ENCODE measurements around the gene MAD1L1.
"Not testable (repeated sequence)": the region's sequence is repeated elsewhere in the genome, so short reads cannot be mapped to it uniquely, and the experiment has no call there.

The MAD1L1 gene

GRCh38 chr7:1849351-1850041 lies 383.2 kb downstream of the MAD1L1 start:
- DNase-seq (ENCODE audit: low read depth): no peak

- no peak for DNase-seq (ENCODE audit: low read depth)
Measured at GRCh38 chr7:1848911-1849311, 383.8 kb downstream of the MAD1L1 start.

GRCh38 chr7:1848013-1848640 lies 384.6 kb downstream of the MAD1L1 start:
- no peak for DNase-seq (ENCODE audit: low read depth)

- DNase-seq (ENCODE audit: low read depth): no peak
Measured at GRCh38 chr7:1847260-1848001, 385.3 kb downstream of the MAD1L1 start.

DNA sequence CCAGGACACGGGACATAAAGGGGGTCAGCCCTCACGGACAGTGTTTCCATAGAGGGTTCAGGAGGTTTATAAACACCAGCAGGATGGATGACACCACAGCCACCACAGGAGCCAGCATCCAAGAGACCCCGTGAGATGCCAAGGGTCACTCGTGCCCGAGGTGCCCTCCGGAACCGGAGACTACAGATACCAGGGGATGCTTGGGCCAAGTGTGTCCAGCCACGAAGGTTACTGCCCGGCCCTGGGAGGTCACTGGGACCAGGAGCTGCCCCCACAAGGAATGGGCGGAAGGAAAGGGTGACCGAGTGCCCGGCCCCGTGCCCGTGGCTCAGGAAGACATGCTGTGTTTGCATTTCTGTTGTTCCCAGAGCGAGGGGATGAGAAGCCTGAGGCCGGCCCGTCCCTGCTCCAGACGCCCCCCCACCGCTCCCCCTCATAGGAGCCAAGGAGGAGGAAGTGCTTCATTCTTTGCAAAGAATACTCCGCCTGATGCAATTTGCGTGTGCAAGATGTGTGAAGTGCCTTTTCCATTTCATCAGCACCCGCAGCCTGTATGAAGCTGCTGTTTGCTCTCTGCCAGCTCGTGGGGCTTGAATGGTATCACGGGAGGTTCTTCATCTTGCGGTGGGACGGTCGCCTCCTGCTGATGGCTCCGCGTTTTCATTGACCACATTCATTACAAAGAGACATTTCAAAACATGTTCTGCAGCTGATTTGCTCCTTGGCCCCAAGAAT lies 386.2 kb downstream of the MAD1L1 start:
- DNase-seq (ENCODE audit: low read depth): no peak

DNA sequence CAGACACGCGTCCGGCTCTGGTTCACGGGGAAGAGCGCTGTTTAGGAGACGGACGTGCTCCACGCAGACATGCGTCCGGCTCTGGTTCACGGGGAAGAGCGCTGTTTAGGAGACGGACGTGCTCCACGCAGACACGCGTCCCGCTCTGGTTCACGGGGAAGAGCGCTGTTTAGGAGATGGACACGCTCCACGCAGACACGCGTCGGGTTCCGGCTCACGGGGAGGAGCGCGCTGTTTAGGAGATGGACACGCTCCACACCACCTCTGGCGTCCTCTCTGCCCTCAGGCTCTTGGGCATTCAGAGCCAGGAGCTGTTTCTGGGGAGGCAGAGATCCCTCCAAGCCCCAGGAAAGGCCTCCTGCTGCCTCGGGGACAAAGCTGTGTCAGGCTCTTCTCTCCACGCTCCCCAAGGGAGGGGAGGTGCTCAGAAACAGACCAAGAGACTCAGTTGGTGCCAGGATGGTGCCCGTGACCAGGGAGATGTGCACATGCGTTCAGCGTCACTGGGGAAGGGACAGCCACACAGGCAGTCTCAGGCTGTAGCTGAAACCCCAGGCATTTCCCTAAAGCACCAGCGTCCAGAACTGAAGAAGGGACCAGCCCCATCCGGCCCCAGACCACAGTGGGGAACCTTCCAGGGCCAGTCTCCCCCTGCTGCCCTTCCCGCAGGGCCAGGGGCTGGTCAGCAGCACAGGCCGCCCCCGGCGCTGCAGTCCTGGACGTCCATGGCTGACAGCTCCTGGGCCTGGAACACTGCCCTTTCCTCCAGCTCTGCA lies 387.0 kb downstream of the MAD1L1 start:
- no peak for DNase-seq (ENCODE audit: low read depth)

DNA sequence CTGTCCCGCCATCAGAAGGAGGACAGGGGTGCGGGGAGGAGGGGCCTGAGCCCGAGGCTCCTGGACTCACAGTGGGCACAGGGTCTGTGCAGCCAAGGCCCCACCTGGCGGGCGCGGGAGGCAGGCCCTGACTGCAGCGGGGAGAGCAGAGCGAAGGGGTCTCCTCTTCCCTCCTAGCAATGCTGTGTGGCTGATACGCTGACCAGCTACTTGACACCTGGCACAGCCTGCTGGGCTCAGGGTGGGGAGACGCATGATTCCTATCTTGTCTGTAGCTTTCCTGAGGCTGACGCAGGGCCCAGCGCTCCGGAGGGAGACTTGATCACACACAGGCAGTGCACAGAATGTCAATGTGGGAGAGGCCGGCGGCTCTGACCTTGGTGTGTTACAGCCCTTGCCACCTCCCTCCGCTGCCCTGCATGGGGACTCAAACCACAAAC lies 387.8 kb downstream of the MAD1L1 start:
- DNase-seq (ENCODE audit: low read depth): no peak

- no peak for DNase-seq (ENCODE audit: low read depth)
Measured at GRCh38 chr7:1844336-1844950, 388.3 kb downstream of the MAD1L1 start.

DNA sequence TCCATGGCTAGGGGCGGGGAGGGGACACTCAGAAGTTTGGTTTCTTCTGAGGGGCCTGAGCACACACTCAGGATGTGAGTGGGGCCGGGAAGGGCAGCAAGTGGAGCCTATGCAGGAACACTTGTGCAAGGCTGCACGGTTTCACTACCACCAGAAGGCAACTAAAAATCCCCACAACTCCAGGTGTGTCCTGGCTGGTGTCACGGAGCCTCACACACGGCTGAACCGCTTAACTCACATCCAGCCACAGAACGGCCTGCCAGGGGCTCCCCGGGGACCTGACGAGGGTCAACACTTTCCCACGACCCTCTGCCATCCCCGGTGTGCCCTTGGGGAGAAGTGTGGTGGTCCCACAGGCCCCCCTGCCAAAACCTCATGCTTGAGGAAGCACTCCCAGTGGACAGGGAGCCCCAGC lies 388.8 kb downstream of the MAD1L1 start:
- DNase-seq (ENCODE audit: low read depth): no peak

GRCh38 chr7:1843271-1843861 lies 389.4 kb downstream of the MAD1L1 start:
- DNase-seq (ENCODE audit: low read depth): no peak

GRCh38 chr7:1842321-1843221 lies 390.2 kb downstream of the MAD1L1 start:
- DNase-seq (ENCODE audit: low read depth): no peak

DNA sequence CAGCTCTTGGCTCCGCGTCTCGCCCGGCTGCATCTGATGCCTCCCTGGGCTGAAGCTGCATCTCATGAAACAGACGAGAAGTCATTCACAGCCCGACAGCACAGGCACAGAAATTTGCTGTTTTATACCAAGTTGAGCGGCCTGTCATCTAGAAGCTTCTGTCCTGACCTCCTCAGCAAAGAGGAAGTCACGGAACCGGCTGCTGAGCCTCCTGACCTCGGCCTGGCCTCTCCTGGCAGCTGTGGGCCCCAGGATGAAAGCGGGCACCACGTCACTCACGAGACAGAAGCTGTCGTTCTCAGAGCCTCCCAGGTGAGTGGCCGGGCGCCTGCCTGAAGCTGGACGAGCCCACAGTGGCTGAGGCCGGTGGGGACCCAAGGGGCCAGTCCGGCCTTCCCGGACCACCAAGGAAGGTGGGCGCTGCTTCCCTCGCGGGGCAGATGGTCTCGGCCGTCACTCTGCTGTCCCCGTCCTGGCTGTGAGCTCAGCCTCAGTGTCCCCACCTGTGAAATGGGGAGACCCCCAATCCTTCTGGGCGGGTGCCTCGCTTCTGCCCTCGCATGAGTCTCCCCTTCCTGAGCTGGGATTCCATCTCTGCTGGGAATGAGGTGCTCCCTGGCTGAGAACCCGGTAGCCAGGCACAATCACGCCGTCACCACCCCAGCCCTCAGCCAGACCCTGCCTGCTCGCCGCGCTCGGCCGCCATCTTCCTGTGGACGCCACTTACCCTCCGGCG lies 391.3 kb downstream of the MAD1L1 start:
- DNase-seq (ENCODE audit: low read depth): not testable (repeated sequence)

- not testable (repeated sequence) for DNase-seq (ENCODE audit: low read depth)
Measured at GRCh38 chr7:1840744-1841143, 392.0 kb downstream of the MAD1L1 start.

GRCh38 chr7:1839701-1840100 lies 393.0 kb downstream of the MAD1L1 start:
- DNase-seq (ENCODE audit: low read depth): no peak

- DNase-seq (ENCODE audit: low read depth): not testable (repeated sequence)
Measured at GRCh38 chr7:1838911-1839531, 393.7 kb downstream of the MAD1L1 start.

DNA sequence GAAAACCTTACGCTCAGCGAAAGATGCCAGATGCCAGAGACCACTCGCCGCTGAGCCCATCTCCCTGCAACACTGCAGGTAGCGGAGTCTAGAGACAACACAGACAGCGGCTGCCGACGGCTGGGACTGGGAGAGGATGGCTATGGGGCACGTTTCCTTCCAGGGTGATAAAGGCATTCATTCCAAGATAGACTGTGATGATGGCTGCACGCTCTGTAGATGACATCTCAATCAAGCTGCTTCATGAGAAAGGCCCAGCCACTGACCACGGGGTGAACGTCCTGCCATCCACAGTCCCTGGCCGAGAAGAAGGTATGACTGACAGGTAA lies 394.2 kb downstream of the MAD1L1 start:
- not testable (repeated sequence) for DNase-seq (ENCODE audit: low read depth)

DNA sequence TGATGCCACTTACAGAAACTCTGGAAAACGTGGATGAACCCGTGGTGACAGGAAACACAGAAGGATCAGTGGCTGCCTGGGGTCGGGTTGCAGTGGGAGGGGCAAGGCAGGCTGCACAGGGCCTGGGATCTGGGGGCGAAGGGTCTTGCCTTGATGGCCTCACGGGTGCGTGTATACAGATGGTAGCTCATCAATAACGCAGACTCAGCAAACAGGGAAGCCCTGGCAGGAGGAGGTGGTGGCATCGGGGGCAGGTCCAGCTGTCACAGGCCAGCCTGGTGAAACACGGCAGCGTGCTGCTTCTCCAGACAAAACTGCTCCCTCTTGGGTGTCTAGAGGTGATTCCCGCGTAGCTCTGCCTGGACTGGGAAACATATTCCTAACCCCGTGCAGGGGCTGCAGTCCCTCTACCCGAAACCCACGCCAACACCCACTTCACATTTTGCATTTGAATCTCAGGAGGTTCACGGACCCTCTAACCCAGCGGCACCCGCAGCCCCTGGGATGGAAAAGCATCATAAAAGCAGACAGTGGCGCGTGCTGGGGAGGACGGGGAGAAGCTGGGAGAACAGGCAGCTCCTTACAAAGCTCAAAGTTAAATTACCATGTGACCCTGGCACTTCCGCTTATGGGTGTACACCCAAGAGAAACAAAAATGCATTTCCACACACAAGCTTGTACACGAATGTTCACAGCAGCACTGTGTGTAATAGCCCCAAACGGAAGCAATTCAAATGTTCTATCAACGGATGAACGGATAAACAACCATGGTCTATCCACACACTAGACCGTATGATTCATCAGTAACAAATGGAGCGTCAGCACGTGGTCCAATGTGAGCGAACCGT lies 394.8 kb downstream of the MAD1L1 start:
- not testable (repeated sequence) for DNase-seq (ENCODE audit: low read depth)
